NT2/D1 (cell line): ENCODE results near the gene CDC42SE2.

Experiments
- DNase-seq: peaks from one replicate; pipeline ENCODE4 v3.0.0-alpha.2; 2011; ENCODE audit warnings: low read depth, low spot score
- H3K27me3 ChIP-seq: 2 replicates; pipeline ENCODE4 v1.6.0; 2011; ENCODE audit warnings: mild to moderate bottlenecking; ENCODE audit not compliant: insufficient read length, insufficient read depth
- H3K36me3 ChIP-seq: 2 replicates; pipeline ENCODE4 v1.6.1; 2011; ENCODE audit warnings: mild to moderate bottlenecking, low read length, mixed read lengths; ENCODE audit not compliant: insufficient read depth, insufficient read length
- H3K4me1 ChIP-seq: 2 replicates; pipeline ENCODE4 v1.5.1; 2011; ENCODE audit not compliant: insufficient read depth, insufficient read length
- H3K4me3 ChIP-seq: 2 replicates; pipeline ENCODE4 v1.5.1; 2011; ENCODE audit warnings: low read depth; ENCODE audit not compliant: insufficient read length
- H3K9ac ChIP-seq: 2 replicates; pipeline ENCODE4 v1.6.0; 2011; ENCODE audit warnings: low read depth; ENCODE audit not compliant: insufficient read length
- H3K9me3 ChIP-seq: 2 replicates; pipeline ENCODE4 v1.5.1; 2011; ENCODE audit warnings: mild to moderate bottlenecking, low read length; ENCODE audit not compliant: insufficient read depth
- SUZ12 ChIP-seq: IDR thresholded peaks from 2 replicates; pipeline ENCODE4 v1.6.1; 2011; ENCODE audit not compliant: insufficient read length, insufficient read depth; ENCODE audit errors: extremely low read depth
- YY1 ChIP-seq: IDR thresholded peaks from 2 replicates; pipeline ENCODE4 v1.6.1; 2011; ENCODE audit not compliant: insufficient read length, insufficient read depth
- ZNF274 ChIP-seq: IDR thresholded peaks from 2 replicates; pipeline ENCODE4 v1.6.1; 2011; ENCODE audit warnings: mild to moderate bottlenecking, low read depth, low read length

The CDC42SE2 gene

GRCh38 chr5:131316026-131316425, 52.2 kb downstream of the CDC42SE2 start:
- Histone ChIP-seq H3K9ac (no peak overlapping the region), H3K4me1 (no peaks in the 10 kb centered on the region), H3K36me3 (no peaks in the 10 kb centered on the region), H3K27me3 (no peaks in the 10 kb centered on the region), H3K9me3 (no peaks in the 10 kb centered on the region), H3K4me3 (no peak overlapping the region)
- TF ChIP-seq YY1 (no peak), ZNF274 (no peak), SUZ12 (no peak)
- no peak for DNase-seq

- H3K4me3 ChIP-seq: no peak overlapping the region
- no peak for DNase-seq
- TF ChIP-seq ZNF274: no peak
- TF ChIP-seq SUZ12: no peak
- no peak for TF ChIP-seq YY1
- H3K4me1 ChIP-seq: no peaks in the 10 kb centered on the region
- no peaks in the 10 kb centered on the region for H3K9me3 ChIP-seq
- H3K36me3 ChIP-seq: no peaks in the 10 kb centered on the region
- no peaks in the 10 kb centered on the region for H3K27me3 ChIP-seq
- H3K9ac ChIP-seq: no peak overlapping the region
These were observed 53.0 kb downstream of the CDC42SE2 start for GRCh38 chr5:131316822-131317221.

- TF ChIP-seq ZNF274: no peak
- TF ChIP-seq YY1: no peak
- no peak for TF ChIP-seq SUZ12
- no peak for DNase-seq
- Histone ChIP-seq H3K4me3 (no peak overlapping the region), H3K9ac (no peak overlapping the region), H3K36me3 (peaks cover 4% of the 10 kb centered on the region), H3K9me3 (no peaks in the 10 kb centered on the region), H3K4me1 (no peaks in the 10 kb centered on the region), H3K27me3 (no peaks in the 10 kb centered on the region)
These were observed 54.6 kb downstream of the CDC42SE2 start for GRCh38 chr5:131318455-131318854.

- no peaks in the 10 kb centered on the region for H3K4me1 ChIP-seq
- H3K4me3 ChIP-seq: no peak overlapping the region
- H3K9ac ChIP-seq: no peak overlapping the region
- no peaks in the 10 kb centered on the region for H3K27me3 ChIP-seq
- TF ChIP-seq SUZ12 (no peak), ZNF274 (no peak), YY1 (no peak)
- DNase-seq: no peak
- H3K36me3 ChIP-seq: peaks cover 4% of the 10 kb centered on the region
- H3K9me3 ChIP-seq: no peaks in the 10 kb centered on the region
These were observed 57.2 kb downstream of the CDC42SE2 start for GRCh38 chr5:131321066-131321465.

GRCh38 chr5:131322926-131323325, 59.1 kb downstream of the CDC42SE2 start:
- Histone ChIP-seq H3K9me3 (no peaks in the 10 kb centered on the region), H3K9ac (no peak overlapping the region), H3K4me1 (no peaks in the 10 kb centered on the region), H3K27me3 (no peaks in the 10 kb centered on the region), H3K36me3 (peaks cover 4% of the 10 kb centered on the region), H3K4me3 (no peak overlapping the region)
- TF ChIP-seq ZNF274: no peak
- no peak for TF ChIP-seq YY1
- no peak for TF ChIP-seq SUZ12
- DNase-seq: no peak

GRCh38 chr5:131323378-131323777, 59.5 kb downstream of the CDC42SE2 start:
- H3K4me3 ChIP-seq: no peak overlapping the region
- no peaks in the 10 kb centered on the region for H3K4me1 ChIP-seq
- no peak for DNase-seq
- H3K36me3 ChIP-seq: peaks cover 4% of the 10 kb centered on the region
- H3K27me3 ChIP-seq: no peaks in the 10 kb centered on the region
- no peak overlapping the region for H3K9ac ChIP-seq
- TF ChIP-seq YY1 (no peak), SUZ12 (no peak), ZNF274 (no peak)
- H3K9me3 ChIP-seq: no peaks in the 10 kb centered on the region

- Histone ChIP-seq H3K9me3 (no peaks in the 10 kb centered on the region), H3K27me3 (no peaks in the 10 kb centered on the region), H3K4me3 (no peak overlapping the region), H3K36me3 (peaks cover 4% of the 10 kb centered on the region), H3K4me1 (no peaks in the 10 kb centered on the region), H3K9ac (no peak overlapping the region)
- no peak for DNase-seq
- TF ChIP-seq YY1: no peak
- no peak for TF ChIP-seq ZNF274
These were observed 60.5 kb downstream of the CDC42SE2 start for GRCh38 chr5:131324303-131324702.
